ENCODE results near the gene ZSWIM1. TPM values are rescaled to one million over a fixed set of nuclear protein-coding genes. Genes with fewer than 3 reads are reported as not detected.
"Not testable (repeated sequence)": the region's sequence is repeated elsewhere in the genome, so short reads cannot be mapped to it uniquely, and the experiment has no call there.

ZSWIM1 gene
- total and polyA plus RNA-seq, 10 donors = 3.7 to 16.1 (median 11.1) TPM

DNA sequence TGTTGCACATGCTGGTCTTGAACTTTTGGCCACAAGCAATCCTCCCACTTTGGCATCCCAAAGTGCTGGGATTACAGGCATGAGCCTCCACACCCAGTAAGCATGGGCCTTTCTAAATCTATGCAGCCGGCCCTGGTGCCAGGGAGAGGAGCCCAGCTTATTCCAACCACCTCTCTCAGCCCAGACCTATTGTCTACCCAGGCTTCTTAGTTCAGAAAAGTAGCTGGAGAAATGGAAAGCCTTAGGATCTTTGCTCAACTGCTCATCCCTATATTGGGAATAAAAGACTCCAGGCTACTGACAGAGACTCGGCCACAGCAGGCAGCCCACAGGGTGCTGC lies 45.7 kb downstream of the ZSWIM1 start:
- WGBS, 5 donors = 90 to 100% (median 97%) methylated on average over 1 to 2 of the region's 2 CpGs
- no peak for TF ChIP-seq POLR2AphosphoS5 (IDR thresholded peaks at IDR 0.05)
- TF ChIP-seq, protein P1, sequence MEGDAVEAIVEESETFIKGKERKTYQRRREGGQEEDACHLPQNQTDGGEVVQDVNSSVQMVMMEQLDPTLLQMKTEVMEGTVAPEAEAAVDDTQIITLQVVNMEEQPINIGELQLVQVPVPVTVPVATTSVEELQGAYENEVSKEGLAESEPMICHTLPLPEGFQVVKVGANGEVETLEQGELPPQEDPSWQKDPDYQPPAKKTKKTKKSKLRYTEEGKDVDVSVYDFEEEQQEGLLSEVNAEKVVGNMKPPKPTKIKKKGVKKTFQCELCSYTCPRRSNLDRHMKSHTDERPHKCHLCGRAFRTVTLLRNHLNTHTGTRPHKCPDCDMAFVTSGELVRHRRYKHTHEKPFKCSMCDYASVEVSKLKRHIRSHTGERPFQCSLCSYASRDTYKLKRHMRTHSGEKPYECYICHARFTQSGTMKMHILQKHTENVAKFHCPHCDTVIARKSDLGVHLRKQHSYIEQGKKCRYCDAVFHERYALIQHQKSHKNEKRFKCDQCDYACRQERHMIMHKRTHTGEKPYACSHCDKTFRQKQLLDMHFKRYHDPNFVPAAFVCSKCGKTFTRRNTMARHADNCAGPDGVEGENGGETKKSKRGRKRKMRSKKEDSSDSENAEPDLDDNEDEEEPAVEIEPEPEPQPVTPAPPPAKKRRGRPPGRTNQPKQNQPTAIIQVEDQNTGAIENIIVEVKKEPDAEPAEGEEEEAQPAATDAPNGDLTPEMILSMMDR (IDR thresholded peaks at IDR 0.05 in 8 of 11, conservative IDR thresholded peaks at IDR 0.05 in 3 of 11) = no peak
- no peak for TF ChIP-seq POLR2A (IDR thresholded peaks at IDR 0.05)

DNA sequence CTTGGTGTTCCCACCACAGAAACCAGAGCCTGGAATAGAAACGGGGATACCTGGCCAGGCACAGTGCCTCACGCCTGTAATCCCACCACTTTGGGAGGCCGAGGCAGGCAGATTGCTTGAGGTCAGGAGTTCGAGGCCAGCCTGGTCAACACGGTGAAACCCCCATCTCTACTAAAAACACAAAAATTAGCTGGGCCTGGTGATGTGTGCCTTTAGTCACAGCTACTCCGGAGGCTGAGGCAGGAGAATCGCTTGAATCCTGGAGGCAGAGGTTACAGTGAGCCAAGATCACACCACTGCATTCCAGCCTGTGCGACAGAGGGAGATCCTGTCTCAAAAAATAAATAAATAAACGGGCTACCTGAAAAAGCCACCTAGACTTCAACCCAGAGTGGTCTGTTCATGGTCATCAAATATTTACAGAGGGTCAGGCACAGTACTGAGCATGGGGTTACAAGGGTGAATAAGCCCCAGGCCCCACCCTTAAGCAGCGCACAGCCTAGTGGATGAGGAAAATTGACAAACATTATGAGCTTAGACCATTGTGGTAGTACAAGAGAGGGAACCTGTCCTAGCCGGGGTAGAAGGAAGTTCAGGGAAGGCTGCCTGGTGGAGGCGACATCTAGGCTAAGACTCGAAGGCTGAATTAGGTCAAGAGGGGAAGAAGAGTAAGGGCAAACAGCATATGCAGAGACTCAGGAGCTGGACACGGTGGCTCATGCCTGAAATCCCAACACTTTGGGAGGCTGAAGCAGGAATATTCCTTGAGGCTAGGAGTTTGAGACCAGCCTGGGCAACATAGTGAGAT lies 46.2 kb downstream of the ZSWIM1 start:
- DNase-seq = no peak
- TF ChIP-seq POLR2A (IDR thresholded peaks at IDR 0.05) = no peak
- TF ChIP-seq POLR2AphosphoS5 (IDR thresholded peaks at IDR 0.05) = peak in 1 of 3 donors; percentile 6
- intact Hi-C loops (cut with DNase I; ENCODE audit: low total_unique reads) = no loop called here
- H3K27me3 ChIP-seq (replicated peaks in 1 of 7) = no peaks in the 10 kb centered on the region
- WGBS, 5 donors = 82 to 93% (median 88%) methylated on average over 14 of the region's 14 CpGs
- H3K4me3 ChIP-seq = no peak overlapping the region
- H3K4me1 ChIP-seq = peaks cover 0 to 30% (median 15%) of the 10 kb centered on the region in 6 donors
- H3K27ac ChIP-seq = no peak overlapping the region
- peaks cover 0 to under 1% (median 0%) of the 10 kb centered on the region in 6 donors for H3K36me3 ChIP-seq
- H3K9me3 ChIP-seq = no peaks in the 10 kb centered on the region

More for the DNA sequence above, 45.7 kb downstream of the ZSWIM1 start:
- H3K4me3 ChIP-seq = no peak overlapping the region
- H3K27ac ChIP-seq = no peak overlapping the region
- DNase-seq = no peak
- H3K4me1 ChIP-seq = peaks cover 0 to 36% (median 17%) of the 10 kb centered on the region in 6 donors
- H3K9me3 ChIP-seq = no peaks in the 10 kb centered on the region
- H3K36me3 ChIP-seq = no peaks in the 10 kb centered on the region
- intact Hi-C loops (cut with DNase I; ENCODE audit: low total_unique reads) = no loop called here
- no peaks in the 10 kb centered on the region for H3K27me3 ChIP-seq (replicated peaks in 1 of 7)

DNA sequence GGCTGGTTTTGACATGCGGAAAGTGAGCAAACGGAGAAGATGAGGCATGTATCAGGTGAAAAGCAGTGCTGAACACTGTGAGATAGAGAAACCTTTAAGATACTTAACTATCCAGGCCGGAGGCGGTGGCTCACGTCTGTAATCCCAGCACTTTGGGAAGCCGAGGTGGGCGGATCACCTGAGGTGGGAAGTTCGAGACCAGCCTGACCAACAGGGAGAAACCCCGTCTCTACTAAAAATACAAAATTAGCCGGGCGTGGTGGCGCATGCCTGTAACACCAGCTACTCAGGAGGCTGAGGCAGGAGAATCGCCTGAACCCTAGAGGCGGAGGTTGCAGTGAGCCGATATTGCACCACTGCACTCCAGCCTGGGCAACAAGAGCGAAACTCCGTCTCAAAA lies 50.7 kb downstream of the ZSWIM1 start:
- intact Hi-C loops (cut with DNase I; ENCODE audit: low total_unique reads); H3K27ac ChIP-seq; H3K9me3 ChIP-seq; H3K27me3 ChIP-seq (replicated peaks in 1 of 7); DNase-seq; H3K4me3 ChIP-seq: not testable (repeated sequence)
- WGBS, 5 donors = 94 to 95% (median 95%) methylated on average over 16 to 17 of the region's 17 CpGs
- peaks cover 0 to 10% (median 0%) of the 10 kb centered on the region in 6 donors for H3K36me3 ChIP-seq
- peaks cover 12 to 29% (median 24%) of the 10 kb centered on the region in 6 donors for H3K4me1 ChIP-seq

DNA sequence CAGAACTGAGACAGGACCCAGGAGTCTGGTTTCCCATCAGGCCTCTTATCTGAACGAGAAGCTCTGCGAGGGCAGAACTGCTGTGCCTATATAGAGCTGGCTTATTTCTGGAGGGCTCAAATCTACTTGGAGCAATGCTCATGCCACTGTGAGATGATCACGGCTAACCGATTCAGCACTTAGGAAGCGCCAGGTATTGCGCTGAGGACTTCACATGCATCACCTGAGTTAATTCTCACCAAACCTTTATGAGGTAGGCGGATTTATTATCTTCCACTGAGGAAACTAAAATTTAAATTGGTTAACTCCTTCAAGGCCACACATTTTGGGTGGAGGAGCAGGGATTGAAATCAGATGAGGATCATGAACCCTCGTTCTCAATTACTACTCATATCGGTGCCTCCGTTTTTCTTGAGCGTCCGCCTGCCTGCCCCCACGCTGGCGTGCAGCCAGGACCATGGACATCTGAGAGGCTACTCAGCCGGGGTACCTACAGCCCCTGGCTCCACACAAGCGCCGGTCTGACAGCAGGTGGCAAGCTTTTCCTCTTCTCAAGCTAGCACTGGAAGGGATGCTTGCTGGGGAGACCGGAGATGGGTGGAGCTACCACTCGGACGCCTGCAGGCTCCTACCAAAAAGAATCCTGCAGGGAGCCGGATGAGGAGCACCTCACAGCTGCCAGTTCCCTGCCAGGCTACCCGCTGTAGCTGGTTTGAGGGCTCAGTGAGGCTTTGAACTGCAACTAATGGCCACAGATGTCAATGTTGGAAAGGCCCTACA lies 52.4 kb downstream of the ZSWIM1 start:
- Histone ChIP-seq H3K4me3 (peak overlapping the region; percentile 66 to 94 (median 88)), H3K9me3 (no peaks in the 10 kb centered on the region), H3K4me1 (peaks cover 12 to 46% (median 31%) of the 10 kb centered on the region in 6 donors), H3K27me3 (replicated peaks in 1 of 7) (no peaks in the 10 kb centered on the region), H3K36me3 (peaks cover 3 to 28% (median 16%) of the 10 kb centered on the region in 6 donors), H3K27ac (peak overlapping the region; percentile 99 to 100 (median 100))
- intact Hi-C loops (cut with DNase I; ENCODE audit: low total_unique reads) = no loop called here
- peak; percentile 91 for DNase-seq
- 26 to 50% (median 27%) methylated on average over 11 to 22 of the region's 22 CpGs for WGBS, 5 donors
- TF ChIP-seq, protein P1 (IDR thresholded peaks at IDR 0.05 in 8 of 11, conservative IDR thresholded peaks at IDR 0.05 in 3 of 11) = peak in 8 of 11 experiments; percentile 29 to 55 (median 41)
- TF ChIP-seq POLR2A (IDR thresholded peaks at IDR 0.05) (peak in 1 of 3 donors; percentile 12), POLR2AphosphoS5 (IDR thresholded peaks at IDR 0.05) (peak; percentile 28 to 59 (median 44))
